Peyer's patch (tissue), 4 donors: Measurements from ENCODE around the gene RPTOR. TPM values are rescaled to one million over a fixed set of nuclear protein-coding genes. Genes with fewer than 3 reads are reported as not detected.

Source experiments
- DNase-seq, 3 donors: peaks; one replicate each; pipeline ENCODE4 v3.0.0-alpha.2; 2017 to 2019
- H3K27ac ChIP-seq, 4 donors: fragments of 200-600 bp; sonication (generic); one replicate each; pipeline ENCODE4 v1.5.1; 2016 to 2019
- H3K27me3 ChIP-seq, 2 donors: fragments of 200-600 bp; sonication (generic); one replicate each; pipeline ENCODE4 v1.5.1; 2019
- H3K36me3 ChIP-seq, 3 donors: fragments of 200-600 bp; sonication (generic); one replicate each; pipeline ENCODE4 v1.5.1; 2016 to 2019
- H3K4me1 ChIP-seq, 4 donors: fragments of 200-600 bp; sonication (generic); one replicate each; pipeline ENCODE4 v1.5.1; 2016 to 2019
- H3K4me3 ChIP-seq, 4 donors: fragments of 200-600 bp; sonication (generic); 1 replicate in 3 of 4; 2 replicates in 1 of 4; pipeline ENCODE4 v1.5.1; 2016 to 2019; ENCODE audit warnings: mild to moderate bottlenecking in 1 of 4
- H3K9me3 ChIP-seq, 4 donors: fragments of 200-600 bp; sonication (generic); one replicate each; pipeline ENCODE4 v1.5.1; 2016 to 2019; ENCODE audit warnings: mild to moderate bottlenecking in 1 of 4
- CTCF ChIP-seq, 6 experiments: fragments of 450-650 bp in 4 of 6; fragments of 200-600 bp in 2 of 6; sonication (generic) in 1 of 6; IDR thresholded peaks; one replicate each; pipeline ENCODE4 v1.5.1; 2017 to 2019; ENCODE audit warnings: antibody characterized with exemption in 6 of 6, mild to moderate bottlenecking in 3 of 6, moderate library complexity in 1 of 6
- POLR2A ChIP-seq, 2 donors: fragments of 450-650 bp; IDR thresholded peaks; one replicate each; pipeline ENCODE4 v1.5.1; 2017; ENCODE audit warnings: antibody characterized with exemption in 2 of 2, mild to moderate bottlenecking in 2 of 2, moderate library complexity in 2 of 2
- total RNA-seq, 4 donors: library from RNA; depleted of rRNA; stranded (reverse); fragments of >200 nt; gene quantifications; one replicate each; pipeline ENCODE4 v1.1.0, GENCODE V29; 2016

Gene RPTOR
- total RNA-seq, 4 donors from 2014 or later = 42.4 to 73.6 (median 64.2) TPM

DNA sequence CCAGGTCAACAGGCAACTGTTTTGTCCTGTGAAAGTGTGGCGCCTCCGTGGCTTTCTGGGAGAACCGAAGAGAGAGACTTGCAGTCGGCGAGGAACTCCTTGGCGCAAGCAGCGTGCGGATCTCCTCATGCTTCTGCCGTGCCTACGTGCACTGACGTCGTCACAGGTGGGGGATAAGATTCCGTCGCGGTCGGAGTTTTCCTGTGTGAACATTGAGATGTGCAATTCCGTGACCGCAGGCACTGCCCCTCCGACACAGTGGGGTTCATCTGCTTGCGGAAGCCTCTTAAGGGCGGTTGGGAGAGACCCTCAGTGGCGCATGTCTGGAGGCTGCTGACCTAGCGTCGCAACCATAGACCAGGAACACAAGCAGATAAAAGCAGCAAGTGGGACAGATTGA lies 234.7 kb downstream of the RPTOR start:
- DNase-seq = peak in 1 of 3 donors; percentile 44
- no peak overlapping the region for H3K27ac ChIP-seq

DNA sequence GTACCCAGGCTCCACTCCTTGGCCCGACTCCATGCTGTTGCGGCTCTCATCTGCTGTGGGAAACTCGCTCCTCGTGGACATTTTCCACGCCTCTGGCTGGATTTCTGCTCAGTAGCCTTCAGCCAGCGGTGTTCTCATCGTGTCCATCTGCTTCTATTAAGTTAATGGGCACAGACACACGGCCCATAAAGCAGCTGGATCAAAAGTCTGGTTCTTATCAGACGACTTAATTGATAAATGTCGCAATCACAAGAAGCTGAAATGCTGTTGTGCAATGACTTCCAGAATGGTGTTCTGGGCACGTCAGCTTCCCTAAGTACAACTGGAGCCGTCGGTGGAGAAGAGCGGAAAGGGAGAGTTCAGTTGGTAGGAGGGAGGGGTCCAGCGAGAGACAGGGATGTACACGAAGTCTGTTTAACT lies 235.3 kb downstream of the RPTOR start:
- Histone ChIP-seq H3K9me3 (no peaks in the 10 kb centered on the region), H3K4me3 (no peak overlapping the region), H3K4me1 (peaks cover 0 to 13% (median under 1%) of the 10 kb centered on the region in 4 donors), H3K36me3 (no peaks in the 10 kb centered on the region), H3K27me3 (no peaks in the 10 kb centered on the region), H3K27ac (peak overlapping the region in 2 of 4 donors; percentile 42)
- no peak for TF ChIP-seq POLR2A (IDR thresholded peaks at IDR 0.05)
- TF ChIP-seq CTCF (IDR thresholded peaks at IDR 0.05) = no peak
- DNase-seq = peak in 1 of 3 donors; percentile 51

More for the DNA sequence above, 234.7 kb downstream of the RPTOR start:
- no peak overlapping the region for H3K4me3 ChIP-seq
- no peaks in the 10 kb centered on the region for H3K9me3 ChIP-seq
- no peaks in the 10 kb centered on the region for H3K27me3 ChIP-seq
- TF ChIP-seq CTCF (IDR thresholded peaks at IDR 0.05) (no peak), POLR2A (IDR thresholded peaks at IDR 0.05) (no peak)
- H3K36me3 ChIP-seq = no peaks in the 10 kb centered on the region
- peaks cover 0 to 13% (median 5%) of the 10 kb centered on the region in 4 donors for H3K4me1 ChIP-seq

GRCh38 chr17:80780381-80781198 lies 236.0 kb downstream of the RPTOR start:
- H3K4me3 ChIP-seq = peak overlapping the region in 1 of 4 donors; percentile 13
- H3K4me1 ChIP-seq = peaks cover 0 to 13% (median 0%) of the 10 kb centered on the region in 4 donors

GRCh38 chr17:80781211-80781610 lies 236.6 kb downstream of the RPTOR start:
- Histone ChIP-seq H3K9me3 (no peaks in the 10 kb centered on the region), H3K27me3 (no peaks in the 10 kb centered on the region), H3K4me3 (no peak overlapping the region), H3K4me1 (peaks cover 0 to 13% (median 0%) of the 10 kb centered on the region in 4 donors), H3K36me3 (no peaks in the 10 kb centered on the region), H3K27ac (peak overlapping the region in 3 of 4 donors; percentile 26 to 57 (median 42))
- TF ChIP-seq POLR2A (IDR thresholded peaks at IDR 0.05) (no peak), CTCF (IDR thresholded peaks at IDR 0.05) (no peak)
- no peak for DNase-seq

More at GRCh38 chr17:80780381-80781198, 236.0 kb downstream of the RPTOR start:
- no peaks in the 10 kb centered on the region for H3K27me3 ChIP-seq
- TF ChIP-seq CTCF (IDR thresholded peaks at IDR 0.05) (no peak), POLR2A (IDR thresholded peaks at IDR 0.05) (no peak)
- H3K9me3 ChIP-seq = no peaks in the 10 kb centered on the region
- DNase-seq = peak in 1 of 3 donors; percentile 46
- no peaks in the 10 kb centered on the region for H3K36me3 ChIP-seq
- H3K27ac ChIP-seq = peak overlapping the region in 3 of 4 donors; percentile 42 to 57 (median 42)

DNA sequence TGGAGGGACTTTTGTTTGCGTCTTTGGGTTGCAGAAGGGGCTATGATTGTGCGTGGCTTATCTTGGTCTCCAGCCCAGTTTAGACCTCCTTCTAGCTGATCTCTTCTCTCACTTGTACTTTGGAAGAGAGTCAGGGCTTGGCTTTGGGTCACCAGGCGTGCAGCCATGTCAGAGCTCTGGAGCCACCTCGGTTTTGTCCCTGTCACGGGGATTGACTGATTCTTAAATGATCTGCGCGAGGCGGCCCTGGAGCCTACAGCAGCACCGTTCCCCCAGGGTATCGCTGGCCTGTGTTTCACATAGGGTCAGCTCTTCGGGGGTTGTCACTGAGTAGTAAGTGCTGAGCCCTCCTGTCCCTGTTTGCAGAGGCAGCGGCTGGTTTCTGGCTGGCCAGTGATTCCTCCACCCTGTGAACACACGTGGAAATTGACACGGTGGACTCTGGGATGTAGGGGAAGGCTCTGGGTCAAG lies 237.2 kb downstream of the RPTOR start:
- TF ChIP-seq POLR2A (IDR thresholded peaks at IDR 0.05) (no peak), CTCF (IDR thresholded peaks at IDR 0.05) (no peak)

More for the DNA sequence above, 237.2 kb downstream of the RPTOR start:
- peaks cover 0 to 13% (median 0%) of the 10 kb centered on the region in 4 donors for H3K4me1 ChIP-seq
- H3K9me3 ChIP-seq = no peaks in the 10 kb centered on the region
- H3K27ac ChIP-seq = peak overlapping the region in 2 of 4 donors; percentile 5 to 57
- no peak for DNase-seq
- H3K4me3 ChIP-seq = no peak overlapping the region
- H3K27me3 ChIP-seq = no peaks in the 10 kb centered on the region
- H3K36me3 ChIP-seq = no peaks in the 10 kb centered on the region
